Measurements from ENCODE around the gene KCNQ2. TPM values are rescaled to one million over a fixed set of nuclear protein-coding genes. Genes with fewer than 3 reads are reported as not detected.

The KCNQ2 gene
- total and polyA plus RNA-seq, 10 donors = 0.13 to 3.5 (median 0.45) TPM; not detected in 2

- Histone ChIP-seq H3K9me3 (no peaks in the 10 kb centered on the region), H3K4me1 (peaks cover 0 to 15% (median 7%) of the 10 kb centered on the region in 6 donors), H3K36me3 (no peaks in the 10 kb centered on the region), H3K4me3 (no peak overlapping the region), H3K27me3 (replicated peaks in 1 of 7) (peaks cover 0 to 91% (median 38%) of the 10 kb centered on the region in 7 donors), H3K27ac (no peak overlapping the region)
- intact Hi-C loops (cut with DNase I; ENCODE audit: low total_unique reads) = no loop called here
- WGBS, 5 donors = 72 to 83% (median 81%) methylated on average over 5 of the region's 5 CpGs
- TF ChIP-seq CTCF (IDR thresholded peaks at IDR 0.05 in 8 of 11, conservative IDR thresholded peaks at IDR 0.05 in 3 of 11) = no peak
- no peak for TF ChIP-seq POLR2AphosphoS5 (IDR thresholded peaks at IDR 0.05)
- no peak for TF ChIP-seq POLR2A (IDR thresholded peaks at IDR 0.05)
- no peak for DNase-seq
These were observed 23.4 kb downstream of the KCNQ2 start for GRCh38 chr20:63449025-63449424.

- WGBS, 5 donors = 63 to 74% (median 71%) methylated on average over 18 of the region's 18 CpGs
- Histone ChIP-seq H3K27ac (no peak overlapping the region), H3K9me3 (no peaks in the 10 kb centered on the region), H3K4me3 (no peak overlapping the region), H3K36me3 (no peaks in the 10 kb centered on the region), H3K27me3 (replicated peaks in 1 of 7) (peaks cover 0 to 81% (median 29%) of the 10 kb centered on the region in 7 donors), H3K4me1 (peaks cover 0 to 6% (median 0%) of the 10 kb centered on the region in 6 donors)
- intact Hi-C loops (cut with DNase I; ENCODE audit: low total_unique reads) = no loop called here
- no peak for DNase-seq
- TF ChIP-seq CTCF (IDR thresholded peaks at IDR 0.05 in 8 of 11, conservative IDR thresholded peaks at IDR 0.05 in 3 of 11) = no peak
- TF ChIP-seq POLR2A (IDR thresholded peaks at IDR 0.05) = no peak
- TF ChIP-seq POLR2AphosphoS5 (IDR thresholded peaks at IDR 0.05) = no peak
These were observed 24.4 kb downstream of the KCNQ2 start for GRCh38 chr20:63448031-63448430.

GRCh38 chr20:63447320-63447719 is 25.1 kb downstream of the KCNQ2 start:
- WGBS, 5 donors = 69 to 82% (median 73%) methylated on average over 16 of the region's 16 CpGs
- no peaks in the 10 kb centered on the region for H3K36me3 ChIP-seq
- no peak for DNase-seq
- TF ChIP-seq CTCF (IDR thresholded peaks at IDR 0.05 in 8 of 11, conservative IDR thresholded peaks at IDR 0.05 in 3 of 11) = no peak
- TF ChIP-seq POLR2A (IDR thresholded peaks at IDR 0.05) = no peak
- no peak for TF ChIP-seq POLR2AphosphoS5 (IDR thresholded peaks at IDR 0.05)
- intact Hi-C loops (cut with DNase I; ENCODE audit: low total_unique reads) = no loop called here
- H3K9me3 ChIP-seq = no peaks in the 10 kb centered on the region
- H3K4me3 ChIP-seq = no peak overlapping the region
- H3K27me3 ChIP-seq (replicated peaks in 1 of 7) = peaks cover 0 to 74% (median 24%) of the 10 kb centered on the region in 7 donors
- peaks cover 0 to 5% (median 0%) of the 10 kb centered on the region in 6 donors for H3K4me1 ChIP-seq
- no peak overlapping the region for H3K27ac ChIP-seq

- Histone ChIP-seq H3K4me3 (no peak overlapping the region), H3K36me3 (no peaks in the 10 kb centered on the region), H3K9me3 (no peaks in the 10 kb centered on the region), H3K4me1 (peaks cover 0 to 14% (median 9%) of the 10 kb centered on the region in 6 donors), H3K27ac (no peak overlapping the region), H3K27me3 (replicated peaks in 1 of 7) (peaks cover 0 to 73% (median 23%) of the 10 kb centered on the region in 7 donors)
- no peak for DNase-seq
- intact Hi-C loops (cut with DNase I; ENCODE audit: low total_unique reads) = no loop called here
- 50 to 68% (median 55%) methylated on average over 25 to 31 of the region's 31 CpGs for WGBS, 5 donors
- TF ChIP-seq POLR2AphosphoS5 (IDR thresholded peaks at IDR 0.05) (no peak), CTCF (IDR thresholded peaks at IDR 0.05 in 8 of 11, conservative IDR thresholded peaks at IDR 0.05 in 3 of 11) (no peak), POLR2A (IDR thresholded peaks at IDR 0.05) (no peak)
These were observed 26.0 kb downstream of the KCNQ2 start for GRCh38 chr20:63446216-63447024.

All from spleen (tissue), 11 donors.